Raji (cell line): ENCODE data around the gene EXPH5.

Experiments
- POLR2A ChIP-seq: IDR thresholded peaks from 2 replicates; pipeline ENCODE4 v1.6.1; 2011; ENCODE audit warnings: low read depth, low read length, control low read depth; ENCODE audit not compliant: insufficient read depth

The EXPH5 gene

GRCh38 chr11:108593214-108593922 lies at the start of gene EXPH5:
Gene EXPH5, minus strand, starts transcription at chr11:108593768. Its CDS starts 232 bp downstream, at chr11:108593536.
- TF ChIP-seq POLR2A = no peak

- TF ChIP-seq POLR2A = no peak
Observed at GRCh38 chr11:108639146-108639545, 45.6 kb upstream of the EXPH5 start.

- TF ChIP-seq POLR2A = no peak
Observed at GRCh38 chr11:108636222-108636621, 42.7 kb upstream of the EXPH5 start.

- no peak for TF ChIP-seq POLR2A
Observed at GRCh38 chr11:108635106-108635505, 41.5 kb upstream of the EXPH5 start.

- TF ChIP-seq POLR2A = no peak
Observed at GRCh38 chr11:108632041-108632704, 38.6 kb upstream of the EXPH5 start.

GRCh38 chr11:108629274-108629673 lies 35.7 kb upstream of the EXPH5 start:
- TF ChIP-seq POLR2A = no peak

GRCh38 chr11:108628812-108629211 lies 35.2 kb upstream of the EXPH5 start:
- TF ChIP-seq POLR2A = no peak

GRCh38 chr11:108628326-108628725 lies 34.8 kb upstream of the EXPH5 start:
- no peak for TF ChIP-seq POLR2A

- no peak for TF ChIP-seq POLR2A
Observed at GRCh38 chr11:108624196-108624925, 30.8 kb upstream of the EXPH5 start.

GRCh38 chr11:108622341-108622740 lies 28.8 kb upstream of the EXPH5 start:
- no peak for TF ChIP-seq POLR2A

GRCh38 chr11:108620958-108621772 lies 27.6 kb upstream of the EXPH5 start:
- TF ChIP-seq POLR2A = no peak

- TF ChIP-seq POLR2A = no peak
Observed at GRCh38 chr11:108618529-108618928, 25.0 kb upstream of the EXPH5 start.

GRCh38 chr11:108617055-108617454 lies 23.5 kb upstream of the EXPH5 start:
- TF ChIP-seq POLR2A = no peak

GRCh38 chr11:108616549-108616948 lies 23.0 kb upstream of the EXPH5 start:
- no peak for TF ChIP-seq POLR2A

GRCh38 chr11:108614086-108614485 lies 20.5 kb upstream of the EXPH5 start:
- no peak for TF ChIP-seq POLR2A

GRCh38 chr11:108609682-108610081 lies 16.1 kb upstream of the EXPH5 start:
- TF ChIP-seq POLR2A = no peak

GRCh38 chr11:108608548-108608947 lies 15.0 kb upstream of the EXPH5 start:
- no peak for TF ChIP-seq POLR2A
